Caco-2 (cell line): ENCODE data around the gene GRIN2A. TPM values are rescaled to one million over a fixed set of nuclear protein-coding genes. Genes with fewer than 3 reads are reported as not detected.

Source experiments
- BruUV-seq: library from RNA; stranded (reverse); fragments of 400-500 nt; replicated peaks from 2 replicates; lab custom pipeline; 2021; lab: Mats Ljungman, UMichigan
- CTCF ChIA-PET: fragments of 300-600 bp; sonication (Branson Sonifier 250); formaldehyde crosslinking; loops from one replicate; lab custom pipeline; 2022; ENCODE audit warnings: antibody characterized with exemption; lab: Charles Lee
- POLR2A ChIA-PET: fragments of 300-600 bp; sonication (Branson Sonifier 250); formaldehyde crosslinking; loops from one replicate; lab custom pipeline; 2022; ENCODE audit warnings: antibody characterized with exemption; lab: Charles Lee
- DNase-seq, 2 experiments: peaks; one replicate each; pipeline versions ENCODE4 v3.0.0 to v3.0.0-alpha.2; 2020 to 2022
- H3K27me3 ChIP-seq: replicated peaks from 2 replicates; pipeline ENCODE4 v1.6.0; 2011; ENCODE audit warnings: low read length; ENCODE audit not compliant: control insufficient read depth, insufficient read depth
- H3K36me3 ChIP-seq: 2 replicates; pipeline ENCODE4 v1.5.1; 2011; ENCODE audit warnings: low read length; ENCODE audit not compliant: control insufficient read depth, insufficient read depth
- H3K4me1 ChIP-seq: fragments of 250-450 bp; sonication (Bioruptor Pico); 2 replicates; pipeline ENCODE4 v1.5.1; 2020; ENCODE audit warnings: mild to moderate bottlenecking
- H3K4me3 ChIP-seq: 2 replicates; pipeline ENCODE4 v1.5.1; 2011; ENCODE audit warnings: low read depth, mild to moderate bottlenecking, control low read depth, low read length
- H3K9me3 ChIP-seq: fragments of 250-450 bp; sonication (Bioruptor Pico); 2 replicates; pipeline ENCODE4 v1.5.1; 2020; ENCODE audit warnings: mild to moderate bottlenecking, moderate library complexity
- H3K27ac Mint-ChIP-seq: one replicate; pipeline ENCODE4 v1.8.0; 2022; ENCODE audit warnings: mixed read lengths; ENCODE audit not compliant: unreplicated experiment
- H3K27me3 Mint-ChIP-seq: one replicate; pipeline ENCODE4 v1.8.0; 2022; ENCODE audit warnings: mixed read lengths; ENCODE audit not compliant: insufficient read depth, unreplicated experiment
- H3K36me3 Mint-ChIP-seq: one replicate; pipeline ENCODE4 v1.8.0; 2022; ENCODE audit warnings: mild to moderate bottlenecking, mixed read lengths; ENCODE audit not compliant: insufficient read depth, unreplicated experiment
- H3K4me1 Mint-ChIP-seq: one replicate; pipeline ENCODE4 v1.8.0; 2022; ENCODE audit warnings: low read depth, mixed read lengths; ENCODE audit not compliant: unreplicated experiment
- H3K4me3 Mint-ChIP-seq: one replicate; pipeline ENCODE4 v1.8.0; 2022; ENCODE audit warnings: mild to moderate bottlenecking, moderate library complexity, mixed read lengths; ENCODE audit not compliant: unreplicated experiment
- H3K9me3 Mint-ChIP-seq: one replicate; pipeline ENCODE4 v1.8.0; 2022; ENCODE audit warnings: mixed read lengths; ENCODE audit not compliant: unreplicated experiment
- intact Hi-C: fragments of 100-400 bp; cut with micrococcal nuclease; formaldehyde crosslinking; loops from one replicate; pipeline ENCODE4 v1.10.0; 2022; ENCODE audit not compliant: unreplicated experiment
- total RNA-seq: library from RNA; stranded (reverse); gene quantifications from 2 replicates; pipeline ENCODE4 v1.2.3, GENCODE V29; 2022
- TF ChIP-seq, protein P1 (sequence below), 2 experiments: fragments of 200-600 bp in 1 of 2; IDR thresholded peaks; 1 replicate in 1 of 2; 2 replicates in 1 of 2; pipeline versions ENCODE4 v1.5.1 to v1.8.0; 2011 to 2022; ENCODE audit warnings: antibody characterized with exemption in 1 of 2, control low read depth in 1 of 2, inconsistent platforms in 1 of 2, low read depth in 1 of 2, low read length in 1 of 2, mild to moderate bottlenecking in 1 of 2, moderate library complexity in 1 of 2; ENCODE audit not compliant: insufficient read depth in 1 of 2, severe bottlenecking in 1 of 2, unreplicated experiment in 1 of 2

GRIN2A gene
- total RNA-seq, 1 experiment from 2014 or later: 0.54 TPM

DNA sequence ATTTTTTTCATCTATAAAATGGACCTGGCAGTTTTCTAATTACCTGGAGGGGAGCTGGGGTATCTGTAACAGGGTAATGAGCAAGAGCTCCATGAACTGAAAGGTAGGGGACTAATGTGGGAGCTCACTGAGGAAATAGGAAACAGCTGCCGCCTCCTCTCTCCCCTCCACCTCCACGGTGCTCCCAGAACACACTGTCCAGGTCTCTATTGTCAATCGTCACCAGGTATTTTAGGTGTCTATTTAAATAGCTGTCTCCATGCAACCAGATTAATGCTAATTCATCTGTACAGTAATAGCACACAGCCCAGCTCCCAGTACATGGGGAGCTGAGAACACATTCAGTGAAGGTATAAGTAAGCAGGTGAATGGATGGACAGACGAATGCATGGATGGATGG lies 233.3 kb downstream of the GRIN2A start:
- Mint-ChIP-seq H3K9me3 (no peaks in the 10 kb centered on the region), H3K4me1 (peaks cover 7% of the 10 kb centered on the region), H3K27me3 (peaks cover 25% of the 10 kb centered on the region), H3K36me3 (no peaks in the 10 kb centered on the region), H3K4me3 (no peak overlapping the region), H3K27ac (no peak overlapping the region)
- Histone ChIP-seq H3K36me3 (no peaks in the 10 kb centered on the region), H3K4me3 (no peak overlapping the region), H3K9me3 (no peaks in the 10 kb centered on the region), H3K4me1 (no peaks in the 10 kb centered on the region), H3K27me3 (no peaks in the 10 kb centered on the region; the same call in 1 of the 2 replicates)
- DNase-seq: no peak
- TF ChIP-seq, protein P1, sequence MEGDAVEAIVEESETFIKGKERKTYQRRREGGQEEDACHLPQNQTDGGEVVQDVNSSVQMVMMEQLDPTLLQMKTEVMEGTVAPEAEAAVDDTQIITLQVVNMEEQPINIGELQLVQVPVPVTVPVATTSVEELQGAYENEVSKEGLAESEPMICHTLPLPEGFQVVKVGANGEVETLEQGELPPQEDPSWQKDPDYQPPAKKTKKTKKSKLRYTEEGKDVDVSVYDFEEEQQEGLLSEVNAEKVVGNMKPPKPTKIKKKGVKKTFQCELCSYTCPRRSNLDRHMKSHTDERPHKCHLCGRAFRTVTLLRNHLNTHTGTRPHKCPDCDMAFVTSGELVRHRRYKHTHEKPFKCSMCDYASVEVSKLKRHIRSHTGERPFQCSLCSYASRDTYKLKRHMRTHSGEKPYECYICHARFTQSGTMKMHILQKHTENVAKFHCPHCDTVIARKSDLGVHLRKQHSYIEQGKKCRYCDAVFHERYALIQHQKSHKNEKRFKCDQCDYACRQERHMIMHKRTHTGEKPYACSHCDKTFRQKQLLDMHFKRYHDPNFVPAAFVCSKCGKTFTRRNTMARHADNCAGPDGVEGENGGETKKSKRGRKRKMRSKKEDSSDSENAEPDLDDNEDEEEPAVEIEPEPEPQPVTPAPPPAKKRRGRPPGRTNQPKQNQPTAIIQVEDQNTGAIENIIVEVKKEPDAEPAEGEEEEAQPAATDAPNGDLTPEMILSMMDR (IDR thresholded peaks at IDR 0.05; ENCODE audit: insufficient read depth in 1 of 2, low read depth in 1 of 2, low read length in 1 of 2, severe bottlenecking in 1 of 2, unreplicated experiment in 1 of 2): no peak
- CTCF ChIA-PET: interaction anchor here (0.5 kb wide), 1 partner anchor 34 kb away, joined by 3 read pairs; no protein-coding TSS in a partner anchor
- intact Hi-C loops: no loop called here
- no TSS peak for BruUV-seq
- POLR2A ChIA-PET: no interaction called here

DNA sequence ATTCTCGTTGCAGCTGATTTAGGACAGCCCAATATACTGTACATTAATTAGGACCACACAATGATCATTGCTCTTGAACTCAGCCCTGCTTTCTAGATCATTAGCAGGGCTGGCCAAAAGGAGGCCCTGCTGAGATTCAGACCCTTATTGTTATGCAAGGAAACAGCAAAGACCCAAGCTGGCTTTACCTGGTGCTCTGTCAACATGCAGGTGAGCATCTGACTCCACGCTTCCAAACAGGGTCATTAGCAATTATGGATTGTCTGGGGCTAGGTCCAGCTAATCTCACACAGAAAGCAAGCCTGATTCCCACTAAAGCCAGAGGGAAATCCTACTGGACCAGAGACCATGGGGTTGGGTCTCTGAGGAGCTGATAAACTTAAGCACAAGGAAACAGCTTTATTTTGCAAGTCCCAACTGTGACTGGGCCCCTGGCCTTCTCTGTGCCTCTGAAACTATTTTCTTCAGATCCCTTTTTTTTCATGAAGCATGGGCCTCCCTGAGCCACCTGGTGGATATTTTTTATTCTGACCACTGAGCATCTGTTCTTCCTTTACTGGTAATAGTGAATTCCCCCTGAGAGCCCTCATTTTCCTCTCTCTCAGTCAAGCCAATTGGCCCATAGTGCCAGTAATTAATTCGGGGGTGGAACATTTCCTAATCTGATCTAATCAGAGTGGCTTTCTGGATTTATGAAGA lies 236.1 kb downstream of the GRIN2A start:
- H3K27ac Mint-ChIP-seq: no peak overlapping the region
- CTCF ChIA-PET: no interaction called here
- H3K4me1 ChIP-seq: no peaks in the 10 kb centered on the region
- no peaks in the 10 kb centered on the region for H3K9me3 Mint-ChIP-seq
- no peaks in the 10 kb centered on the region; the same call in 1 of the 2 replicates for H3K27me3 ChIP-seq
- no peak overlapping the region for H3K4me3 Mint-ChIP-seq
- H3K4me3 ChIP-seq: no peak overlapping the region
- no peaks in the 10 kb centered on the region for H3K36me3 Mint-ChIP-seq
- TF ChIP-seq, protein P1 (IDR thresholded peaks at IDR 0.05; ENCODE audit: insufficient read depth in 1 of 2, low read depth in 1 of 2, low read length in 1 of 2, severe bottlenecking in 1 of 2, unreplicated experiment in 1 of 2): peak in 1 of 2 experiments; percentile 16
- peaks cover 12% of the 10 kb centered on the region for H3K27me3 Mint-ChIP-seq
- no TSS peak for BruUV-seq
- H3K36me3 ChIP-seq: no peaks in the 10 kb centered on the region
- no peaks in the 10 kb centered on the region for H3K9me3 ChIP-seq
- DNase-seq: no peak
- peaks cover 6% of the 10 kb centered on the region for H3K4me1 Mint-ChIP-seq
- intact Hi-C loops: no loop called here
- POLR2A ChIA-PET: no interaction called here

DNA sequence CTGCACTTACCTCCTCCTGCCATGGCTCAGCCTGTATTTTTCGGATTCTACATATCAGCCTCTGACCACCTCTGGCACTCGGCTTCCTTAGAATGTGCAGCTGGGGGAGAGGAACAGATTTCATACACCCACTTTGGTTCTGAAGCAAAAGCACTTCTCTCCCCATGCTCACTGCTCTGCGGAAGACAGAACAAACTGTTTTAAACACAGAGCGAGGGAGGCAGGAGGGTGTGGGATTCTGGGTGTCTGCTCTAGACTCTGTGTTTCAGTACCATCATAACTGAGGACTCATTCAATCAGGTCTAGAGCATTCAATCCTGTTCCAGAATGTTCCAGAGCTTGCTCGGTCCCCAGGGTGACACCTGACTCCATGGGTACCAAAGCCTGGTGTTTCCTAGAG lies 239.1 kb downstream of the GRIN2A start:
- H3K4me1 Mint-ChIP-seq: no peaks in the 10 kb centered on the region
- H3K36me3 ChIP-seq: no peaks in the 10 kb centered on the region
- no peak overlapping the region for H3K4me3 ChIP-seq
- ChIA-PET POLR2A (no interaction called here), CTCF (no interaction called here)
- H3K9me3 ChIP-seq: no peaks in the 10 kb centered on the region
- intact Hi-C loops: no loop called here
- no peaks in the 10 kb centered on the region for H3K9me3 Mint-ChIP-seq
- H3K36me3 Mint-ChIP-seq: no peaks in the 10 kb centered on the region
- H3K27me3 ChIP-seq: no peaks in the 10 kb centered on the region
- no peak for DNase-seq
- H3K27ac Mint-ChIP-seq: no peak overlapping the region
- no peaks in the 10 kb centered on the region for H3K4me1 ChIP-seq
- no peak overlapping the region for H3K4me3 Mint-ChIP-seq
- peaks cover 14% of the 10 kb centered on the region for H3K27me3 Mint-ChIP-seq
- no TSS peak for BruUV-seq
- TF ChIP-seq, protein P1 (IDR thresholded peaks at IDR 0.05; ENCODE audit: insufficient read depth in 1 of 2, low read depth in 1 of 2, low read length in 1 of 2, severe bottlenecking in 1 of 2, unreplicated experiment in 1 of 2): no peak
